GM13977 (cell line): ENCODE results near the gene ARHGEF19.
"Not testable (repeated sequence)": the region's sequence is repeated elsewhere in the genome, so short reads cannot be mapped to it uniquely, and the experiment has no call there.

Experiments
- DNase-seq: peaks from one replicate; pipeline ENCODE4 v3.0.0; 2012; ENCODE audit warnings: low spot score
- in situ Hi-C: fragments of 300-500 bp; cut with MboI; formaldehyde crosslinking; loops from one replicate; pipeline ENCODE4 v1.12.0; 2022; ENCODE audit warnings: low sequenced_read_pairs, low pct_unique_long_range_greater_than_20kb, mixed read lengths, inconsistent platforms; ENCODE audit not compliant: unreplicated experiment
- TF ChIP-seq, protein P1 (sequence below): IDR thresholded peaks from 2 replicates; pipeline ENCODE4 v1.5.1; 2012; ENCODE audit warnings: mild to moderate bottlenecking, control low read depth; ENCODE audit not compliant: insufficient read depth; ENCODE audit errors: extremely low read depth, missing control alignments

ARHGEF19 gene

DNA sequence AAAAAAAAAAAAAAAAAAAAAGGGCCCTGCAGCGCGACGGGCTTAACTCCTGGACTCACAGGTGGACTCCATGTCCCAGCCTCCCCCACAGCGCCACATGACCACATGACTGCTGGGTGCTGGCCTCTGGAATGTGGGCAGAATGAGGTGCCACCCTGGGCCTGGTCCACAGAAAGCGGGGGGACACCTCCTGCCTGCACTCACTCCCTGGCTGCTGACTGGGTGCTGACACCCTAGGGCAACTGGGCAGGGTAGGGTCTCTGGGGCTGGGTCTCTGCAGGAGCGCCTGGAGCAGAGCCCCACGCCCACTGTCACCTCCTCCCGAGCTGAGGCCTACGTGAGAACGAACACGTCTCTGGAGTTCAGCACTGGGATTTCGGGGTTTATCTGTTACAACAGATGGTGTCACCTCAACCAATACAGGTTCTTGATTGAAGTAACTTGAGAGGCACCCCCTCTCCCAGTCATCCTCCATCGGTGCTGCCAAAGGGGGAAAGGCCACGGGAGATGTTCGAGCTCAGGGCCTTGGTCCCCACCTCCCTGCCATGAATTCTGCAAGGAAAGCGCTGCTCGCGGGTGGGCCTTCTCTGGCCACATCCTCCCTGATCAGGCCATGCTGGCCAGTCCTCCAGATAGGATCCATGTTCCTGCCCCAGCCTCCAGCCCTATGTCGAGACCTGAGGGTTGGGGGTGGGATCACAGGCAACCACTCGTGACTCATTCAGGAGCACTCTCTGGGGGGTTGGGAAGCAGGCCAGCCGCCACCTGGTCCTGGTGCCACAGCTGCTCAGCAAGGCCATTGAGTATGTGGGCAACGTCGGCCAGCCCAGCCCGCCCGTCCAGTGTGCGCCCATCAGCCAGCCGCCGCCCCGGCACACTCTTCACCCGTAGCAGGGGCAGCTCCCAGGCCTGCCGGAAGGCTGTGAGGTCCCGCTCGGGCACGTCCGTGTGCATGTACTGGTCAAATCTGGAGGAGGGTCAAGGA is 19.2 kb upstream of the ARHGEF19 start:
- DNase-seq = no peak
- TF ChIP-seq, protein P1, sequence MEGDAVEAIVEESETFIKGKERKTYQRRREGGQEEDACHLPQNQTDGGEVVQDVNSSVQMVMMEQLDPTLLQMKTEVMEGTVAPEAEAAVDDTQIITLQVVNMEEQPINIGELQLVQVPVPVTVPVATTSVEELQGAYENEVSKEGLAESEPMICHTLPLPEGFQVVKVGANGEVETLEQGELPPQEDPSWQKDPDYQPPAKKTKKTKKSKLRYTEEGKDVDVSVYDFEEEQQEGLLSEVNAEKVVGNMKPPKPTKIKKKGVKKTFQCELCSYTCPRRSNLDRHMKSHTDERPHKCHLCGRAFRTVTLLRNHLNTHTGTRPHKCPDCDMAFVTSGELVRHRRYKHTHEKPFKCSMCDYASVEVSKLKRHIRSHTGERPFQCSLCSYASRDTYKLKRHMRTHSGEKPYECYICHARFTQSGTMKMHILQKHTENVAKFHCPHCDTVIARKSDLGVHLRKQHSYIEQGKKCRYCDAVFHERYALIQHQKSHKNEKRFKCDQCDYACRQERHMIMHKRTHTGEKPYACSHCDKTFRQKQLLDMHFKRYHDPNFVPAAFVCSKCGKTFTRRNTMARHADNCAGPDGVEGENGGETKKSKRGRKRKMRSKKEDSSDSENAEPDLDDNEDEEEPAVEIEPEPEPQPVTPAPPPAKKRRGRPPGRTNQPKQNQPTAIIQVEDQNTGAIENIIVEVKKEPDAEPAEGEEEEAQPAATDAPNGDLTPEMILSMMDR = no peak
- in situ Hi-C loops = loop anchor here (25.0 kb wide), 1 partner anchor 381 kb away; the partner anchor contains the start of gene NBPF1

DNA sequence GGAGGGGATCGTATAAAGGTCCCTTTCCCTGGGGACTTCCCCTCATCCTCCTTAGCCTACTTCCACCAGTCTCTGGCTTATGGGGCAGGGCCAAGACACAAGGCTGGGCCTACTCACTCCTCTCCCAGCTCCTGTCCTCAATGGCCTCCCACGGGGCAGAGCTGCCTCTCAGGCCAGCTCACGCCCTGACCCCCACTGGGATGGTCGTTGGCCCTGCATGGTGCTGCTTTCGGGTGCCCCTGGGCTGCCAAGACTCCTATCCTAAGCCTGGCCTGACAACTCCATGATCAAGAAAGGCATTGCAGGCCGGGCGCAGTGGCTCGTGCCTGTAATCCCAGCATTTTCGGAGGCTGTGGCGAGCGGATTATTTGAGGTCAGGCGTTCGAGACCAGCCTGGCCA is 18.3 kb upstream of the ARHGEF19 start:
- DNase-seq = no peak
- in situ Hi-C loops = loop anchor here (25.0 kb wide), 1 partner anchor 382 kb away; the partner anchor contains the start of gene NBPF1
- TF ChIP-seq, protein P1 = no peak

DNA sequence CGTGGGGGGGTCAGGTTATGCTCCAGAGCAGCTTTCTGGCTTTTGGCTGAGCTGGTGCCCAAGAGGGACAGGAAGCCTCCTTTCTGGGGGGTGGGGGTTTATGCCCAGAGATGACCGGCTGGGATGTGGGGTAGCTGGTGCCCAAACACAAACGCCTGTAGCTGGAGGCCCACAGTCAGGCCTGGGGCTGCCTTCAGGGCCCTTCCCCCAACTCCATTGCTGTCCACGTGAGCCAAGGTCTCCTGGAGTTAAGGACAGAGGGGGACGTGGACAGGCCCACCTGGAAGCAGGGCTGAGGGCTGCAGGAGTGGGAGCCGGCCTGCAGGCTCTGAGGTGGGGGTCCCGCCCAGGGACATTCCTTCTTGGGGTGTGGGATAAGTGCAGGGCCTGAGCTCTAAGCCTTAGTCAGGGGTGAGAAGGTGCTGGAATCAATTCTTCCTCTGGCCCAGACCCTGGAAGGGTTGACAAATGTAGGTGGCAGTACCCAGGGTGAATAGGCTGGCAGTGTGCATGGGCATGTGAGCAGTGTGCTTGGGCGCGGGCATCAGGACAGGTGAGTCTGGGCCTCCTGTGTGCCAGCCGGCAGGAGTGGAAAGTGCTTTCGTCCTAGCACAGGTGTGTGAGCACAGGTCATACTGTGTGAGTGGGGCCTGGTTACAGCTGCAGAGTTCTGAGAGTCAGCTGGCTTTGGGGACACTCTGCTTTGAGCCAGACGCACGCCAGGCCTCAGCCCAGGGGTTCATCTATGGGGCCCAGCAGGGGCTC is 17.7 kb upstream of the ARHGEF19 start:
- in situ Hi-C loops = loop anchor here (25.0 kb wide), 1 partner anchor 382 kb away; the partner anchor contains the start of gene NBPF1
- TF ChIP-seq, protein P1 = no peak
- no peak for DNase-seq

DNA sequence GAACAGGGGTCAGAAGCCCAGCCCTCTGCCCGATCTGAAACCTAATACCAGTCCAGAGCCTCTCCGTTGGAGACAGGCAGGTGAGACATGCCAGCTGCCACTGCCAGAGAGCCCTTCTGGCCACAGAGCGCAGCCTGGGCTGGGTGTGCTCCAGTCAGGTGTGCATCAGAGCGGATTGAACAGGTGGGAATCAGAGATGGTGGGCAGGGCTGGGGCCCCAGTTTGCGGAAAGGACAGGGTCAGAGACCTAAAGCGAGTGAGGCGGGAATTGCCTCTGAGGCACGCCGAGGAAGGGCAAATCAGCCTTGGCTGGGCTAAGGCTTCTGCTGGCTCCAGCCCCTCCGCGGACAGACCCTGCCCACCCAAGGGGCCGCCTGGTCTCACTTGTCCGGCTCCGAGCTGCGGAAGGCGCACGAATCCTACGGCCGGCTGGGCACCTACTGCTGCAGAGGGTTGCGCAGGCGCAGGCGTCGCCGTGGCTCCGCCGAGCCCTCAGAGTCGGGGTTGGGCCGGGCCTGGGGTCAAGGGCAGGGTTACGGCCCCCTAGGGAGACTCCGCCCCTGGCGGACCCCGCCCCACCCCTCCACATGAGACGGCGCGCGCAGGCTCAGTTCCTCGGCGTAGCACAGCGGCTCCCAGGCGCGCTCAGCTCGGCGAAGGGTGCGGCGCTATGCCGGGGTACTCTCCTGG is 14.2 kb upstream of the ARHGEF19 start:
- DNase-seq = no peak
- in situ Hi-C loops = loop anchor here (25.0 kb wide), 1 partner anchor 386 kb away; the partner anchor contains the start of gene NBPF1

DNA sequence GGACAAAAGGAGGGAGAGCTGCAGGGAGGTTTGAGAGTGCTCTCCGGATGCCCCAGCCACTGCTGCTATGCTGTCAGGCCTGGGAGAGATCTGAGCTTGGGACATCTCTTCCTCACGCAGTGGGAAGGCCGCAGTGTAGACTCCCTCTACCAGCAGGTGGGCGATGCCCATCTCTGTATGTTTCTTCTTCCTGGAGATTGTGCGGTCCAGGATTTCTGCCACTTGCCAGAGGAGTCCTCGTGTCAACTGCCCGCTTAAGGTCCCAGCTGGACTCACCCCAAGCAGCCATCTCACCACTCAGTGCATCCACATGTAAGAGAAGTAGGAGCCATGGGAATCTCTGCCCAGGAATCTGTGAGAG is 13.7 kb upstream of the ARHGEF19 start:
- no peak for DNase-seq
- in situ Hi-C loops = loop anchor here (25.0 kb wide), 1 partner anchor 386 kb away; the partner anchor contains the start of gene NBPF1
- TF ChIP-seq, protein P1 = no peak

More for the DNA sequence above, 14.2 kb upstream of the ARHGEF19 start:
- TF ChIP-seq, protein P1 = no peak

DNA sequence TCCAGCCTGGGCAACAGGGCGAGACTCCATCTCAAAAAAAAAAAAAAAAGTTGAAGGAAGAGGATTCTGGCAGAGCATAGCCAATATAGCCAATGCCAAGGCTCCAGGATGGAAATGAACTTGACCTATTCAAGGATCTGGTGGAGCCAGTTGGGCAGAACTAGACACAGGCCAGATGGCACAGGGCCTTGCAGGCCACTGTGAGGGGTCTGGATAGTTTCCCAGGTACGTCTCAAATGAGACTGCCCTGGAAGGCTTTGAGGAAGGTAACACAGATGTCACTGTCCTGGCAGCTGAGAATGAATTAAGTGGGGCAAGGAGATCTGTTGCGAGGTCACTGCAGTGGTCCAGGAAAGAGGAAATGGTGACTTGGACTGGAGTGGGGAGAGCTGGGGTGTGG is 12.0 kb upstream of the ARHGEF19 start:
- TF ChIP-seq, protein P1 = no peak
- in situ Hi-C loops = no loop called here
- DNase-seq = no peak

DNA sequence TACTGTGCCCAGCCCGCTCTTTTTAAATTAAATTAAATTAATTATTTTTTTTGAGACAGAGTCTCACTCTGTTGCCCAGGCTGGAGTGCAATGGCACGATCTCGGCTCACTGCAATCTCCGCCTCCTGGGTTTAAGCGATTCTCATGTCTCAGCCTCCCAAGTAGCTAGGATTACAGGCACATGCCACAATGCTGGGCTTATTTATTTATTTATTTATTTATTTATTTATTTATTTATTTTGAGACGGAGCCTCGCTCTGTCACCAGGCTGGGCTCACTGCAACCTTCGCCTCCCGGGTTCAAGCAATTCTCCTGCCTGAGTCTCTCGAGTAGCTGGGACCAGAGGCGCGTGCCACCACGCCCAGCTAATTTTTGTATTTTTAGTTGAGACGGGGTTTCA is 10.3 kb upstream of the ARHGEF19 start:
- in situ Hi-C loops, DNase-seq: not testable (repeated sequence)
